MM.1S (cell line): Measurements from ENCODE around the gene KRTAP12-4.
"Not testable (repeated sequence)": the region's sequence is repeated elsewhere in the genome, so short reads cannot be mapped to it uniquely, and the experiment has no call there.

Source experiments
- EZH2 ChIP-seq: fragments of 300-600 bp; sonication (generic); optimal IDR thresholded peaks from 2 replicates; pipeline ENCODE3; 2017; ENCODE audit warnings: low read depth, mild to moderate bottlenecking, antibody characterized with exemption, low read length, mixed read lengths
- EZH2phosphoT487 ChIP-seq: fragments of 300-600 bp; sonication (generic); IDR thresholded peaks from 2 replicates; pipeline ENCODE4 v1.6.1; 2018; ENCODE audit warnings: antibody characterized with exemption, low read length
- TF ChIP-seq, protein P1 (sequence below): fragments of 300-600 bp; sonication (generic); IDR thresholded peaks from 2 replicates; pipeline ENCODE4 v1.5.1; 2016; ENCODE audit warnings: antibody characterized with exemption, low read length, mixed read lengths

DNA sequence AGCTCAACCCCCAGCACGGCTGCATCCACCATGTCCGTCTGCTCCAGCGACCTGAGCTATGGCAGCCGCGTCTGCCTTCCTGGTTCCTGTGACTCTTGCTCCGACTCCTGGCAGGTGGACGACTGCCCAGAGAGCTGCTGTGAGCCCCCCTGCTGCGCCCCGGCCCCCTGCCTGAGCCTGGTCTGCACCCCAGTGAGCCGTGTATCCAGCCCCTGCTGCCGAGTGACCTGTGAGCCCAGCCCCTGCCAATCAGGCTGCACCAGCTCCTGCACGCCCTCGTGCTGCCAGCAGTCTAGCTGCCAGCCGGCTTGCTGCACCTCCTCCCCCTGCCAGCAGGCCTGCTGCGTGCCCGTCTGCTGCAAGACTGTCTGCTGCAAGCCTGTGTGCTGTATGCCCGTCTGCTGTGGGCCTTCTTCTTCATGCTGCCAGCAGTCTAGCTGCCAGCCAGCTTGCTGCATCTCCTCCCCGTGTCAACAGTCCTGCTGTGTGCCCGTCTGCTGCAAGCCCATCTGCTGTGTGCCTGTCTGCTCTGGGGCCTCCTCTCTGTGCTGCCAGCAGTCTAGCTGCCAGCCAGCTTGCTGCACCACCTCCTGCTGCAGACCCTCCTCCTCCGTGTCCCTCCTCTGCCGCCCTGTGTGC is 42.8 kb upstream of the KRTAP12-4 start, which contains the start of gene KRTAP10-12:
- not testable (repeated sequence) for TF ChIP-seq EZH2phosphoT487, EZH2
- TF ChIP-seq, protein P1, sequence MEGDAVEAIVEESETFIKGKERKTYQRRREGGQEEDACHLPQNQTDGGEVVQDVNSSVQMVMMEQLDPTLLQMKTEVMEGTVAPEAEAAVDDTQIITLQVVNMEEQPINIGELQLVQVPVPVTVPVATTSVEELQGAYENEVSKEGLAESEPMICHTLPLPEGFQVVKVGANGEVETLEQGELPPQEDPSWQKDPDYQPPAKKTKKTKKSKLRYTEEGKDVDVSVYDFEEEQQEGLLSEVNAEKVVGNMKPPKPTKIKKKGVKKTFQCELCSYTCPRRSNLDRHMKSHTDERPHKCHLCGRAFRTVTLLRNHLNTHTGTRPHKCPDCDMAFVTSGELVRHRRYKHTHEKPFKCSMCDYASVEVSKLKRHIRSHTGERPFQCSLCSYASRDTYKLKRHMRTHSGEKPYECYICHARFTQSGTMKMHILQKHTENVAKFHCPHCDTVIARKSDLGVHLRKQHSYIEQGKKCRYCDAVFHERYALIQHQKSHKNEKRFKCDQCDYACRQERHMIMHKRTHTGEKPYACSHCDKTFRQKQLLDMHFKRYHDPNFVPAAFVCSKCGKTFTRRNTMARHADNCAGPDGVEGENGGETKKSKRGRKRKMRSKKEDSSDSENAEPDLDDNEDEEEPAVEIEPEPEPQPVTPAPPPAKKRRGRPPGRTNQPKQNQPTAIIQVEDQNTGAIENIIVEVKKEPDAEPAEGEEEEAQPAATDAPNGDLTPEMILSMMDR: not testable (repeated sequence)
